ENCODE measurements around the gene RNF123. TPM values are rescaled to one million over a fixed set of nuclear protein-coding genes. Genes with fewer than 3 reads are reported as not detected.

The RNF123 gene
- total RNA-seq, 4 donors from 2014 or later, result 23.4 to 36.2 (median 31.5) TPM

DNA sequence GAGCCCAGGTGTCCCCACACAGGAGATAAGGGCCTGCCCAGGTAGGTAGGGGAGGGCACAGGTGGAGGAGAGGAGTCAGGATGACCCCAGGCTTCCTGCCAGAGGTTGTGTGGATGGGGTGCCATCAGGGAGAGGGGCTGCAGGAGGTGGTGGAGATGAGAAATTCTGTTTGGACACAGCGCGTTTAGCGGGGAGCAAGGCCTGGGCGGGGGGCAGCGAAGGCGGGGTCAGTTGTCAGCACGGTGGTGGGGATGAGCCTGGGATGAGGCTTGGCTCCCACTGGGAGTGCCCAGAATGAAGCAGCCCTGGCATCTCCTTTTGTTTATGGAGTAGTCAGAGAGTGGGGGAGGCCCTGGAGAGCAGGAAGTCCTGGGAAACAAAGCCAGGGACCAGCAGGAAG, 14.6 kb downstream of the RNF123 start:
- WGBS, result 88% methylated on average over 7 of the region's 7 CpGs
- DNase-seq (ENCODE audit: extremely low spot score), result no peak
- peaks cover 0 to 4% (median under 1%) of the 10 kb centered on the region in 4 donors for H3K4me1 ChIP-seq
- H3K27me3 ChIP-seq, result no peaks in the 10 kb centered on the region
- H3K4me3 ChIP-seq, result no peak overlapping the region
- no peaks in the 10 kb centered on the region for H3K9me3 ChIP-seq
- TF ChIP-seq, protein P1, sequence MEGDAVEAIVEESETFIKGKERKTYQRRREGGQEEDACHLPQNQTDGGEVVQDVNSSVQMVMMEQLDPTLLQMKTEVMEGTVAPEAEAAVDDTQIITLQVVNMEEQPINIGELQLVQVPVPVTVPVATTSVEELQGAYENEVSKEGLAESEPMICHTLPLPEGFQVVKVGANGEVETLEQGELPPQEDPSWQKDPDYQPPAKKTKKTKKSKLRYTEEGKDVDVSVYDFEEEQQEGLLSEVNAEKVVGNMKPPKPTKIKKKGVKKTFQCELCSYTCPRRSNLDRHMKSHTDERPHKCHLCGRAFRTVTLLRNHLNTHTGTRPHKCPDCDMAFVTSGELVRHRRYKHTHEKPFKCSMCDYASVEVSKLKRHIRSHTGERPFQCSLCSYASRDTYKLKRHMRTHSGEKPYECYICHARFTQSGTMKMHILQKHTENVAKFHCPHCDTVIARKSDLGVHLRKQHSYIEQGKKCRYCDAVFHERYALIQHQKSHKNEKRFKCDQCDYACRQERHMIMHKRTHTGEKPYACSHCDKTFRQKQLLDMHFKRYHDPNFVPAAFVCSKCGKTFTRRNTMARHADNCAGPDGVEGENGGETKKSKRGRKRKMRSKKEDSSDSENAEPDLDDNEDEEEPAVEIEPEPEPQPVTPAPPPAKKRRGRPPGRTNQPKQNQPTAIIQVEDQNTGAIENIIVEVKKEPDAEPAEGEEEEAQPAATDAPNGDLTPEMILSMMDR (IDR thresholded peaks at IDR 0.05), result no peak
- TF ChIP-seq POLR2AphosphoS5 (IDR thresholded peaks at IDR 0.05) (no peak), POLR2A (IDR thresholded peaks at IDR 0.05; ENCODE audit: low read depth) (no peak), EP300 (IDR thresholded peaks at IDR 0.05) (no peak)
- peaks cover 24 to 90% (median 76%) of the 10 kb centered on the region in 4 donors for H3K36me3 ChIP-seq
- intact Hi-C loops (cut with DNase I), result loop anchor here (5.0 kb wide), 1 partner anchor 133 kb away; no protein-coding TSS in a partner anchor
- no peak overlapping the region for H3K27ac ChIP-seq (replicated peaks in 1 of 4)

- Histone ChIP-seq H3K4me3 (no peak overlapping the region), H3K4me1 (peaks cover 0 to 4% (median 0%) of the 10 kb centered on the region in 4 donors), H3K27ac (replicated peaks in 1 of 4) (no peak overlapping the region), H3K9me3 (no peaks in the 10 kb centered on the region), H3K27me3 (no peaks in the 10 kb centered on the region), H3K36me3 (peaks cover 24 to 85% (median 69%) of the 10 kb centered on the region in 4 donors)
- intact Hi-C loops (cut with DNase I), result loop anchor here (5.0 kb wide), 1 partner anchor 133 kb away; no protein-coding TSS in a partner anchor
- TF ChIP-seq POLR2AphosphoS5 (IDR thresholded peaks at IDR 0.05) (no peak), POLR2A (IDR thresholded peaks at IDR 0.05; ENCODE audit: low read depth) (no peak), EP300 (IDR thresholded peaks at IDR 0.05) (no peak)
- TF ChIP-seq, protein P1 (IDR thresholded peaks at IDR 0.05), result no peak
- 100% methylated on average over 2 of the region's 8 CpGs for WGBS
- no peak for DNase-seq (ENCODE audit: extremely low spot score)
Measured at GRCh38 chr3:49704629-49705028, 15.3 kb downstream of the RNF123 start.

GRCh38 chr3:49705390-49705960, 16.1 kb downstream of the RNF123 start:
- H3K9me3 ChIP-seq, result no peaks in the 10 kb centered on the region
- H3K4me1 ChIP-seq, result peaks cover 0 to 4% (median 0%) of the 10 kb centered on the region in 4 donors
- intact Hi-C loops (cut with DNase I), result no loop called here
- H3K27ac ChIP-seq (replicated peaks in 1 of 4), result no peak overlapping the region
- no peak for DNase-seq (ENCODE audit: extremely low spot score)
- H3K27me3 ChIP-seq, result no peaks in the 10 kb centered on the region
- WGBS, result 96% methylated on average over 7 of the region's 17 CpGs
- no peak overlapping the region for H3K4me3 ChIP-seq
- TF ChIP-seq EP300 (IDR thresholded peaks at IDR 0.05), result no peak
- no peak for TF ChIP-seq POLR2A (IDR thresholded peaks at IDR 0.05; ENCODE audit: low read depth)
- TF ChIP-seq, protein P1 (IDR thresholded peaks at IDR 0.05), result no peak
- no peak for TF ChIP-seq POLR2AphosphoS5 (IDR thresholded peaks at IDR 0.05)
- H3K36me3 ChIP-seq, result peaks cover 17 to 85% (median 61%) of the 10 kb centered on the region in 4 donors

DNA sequence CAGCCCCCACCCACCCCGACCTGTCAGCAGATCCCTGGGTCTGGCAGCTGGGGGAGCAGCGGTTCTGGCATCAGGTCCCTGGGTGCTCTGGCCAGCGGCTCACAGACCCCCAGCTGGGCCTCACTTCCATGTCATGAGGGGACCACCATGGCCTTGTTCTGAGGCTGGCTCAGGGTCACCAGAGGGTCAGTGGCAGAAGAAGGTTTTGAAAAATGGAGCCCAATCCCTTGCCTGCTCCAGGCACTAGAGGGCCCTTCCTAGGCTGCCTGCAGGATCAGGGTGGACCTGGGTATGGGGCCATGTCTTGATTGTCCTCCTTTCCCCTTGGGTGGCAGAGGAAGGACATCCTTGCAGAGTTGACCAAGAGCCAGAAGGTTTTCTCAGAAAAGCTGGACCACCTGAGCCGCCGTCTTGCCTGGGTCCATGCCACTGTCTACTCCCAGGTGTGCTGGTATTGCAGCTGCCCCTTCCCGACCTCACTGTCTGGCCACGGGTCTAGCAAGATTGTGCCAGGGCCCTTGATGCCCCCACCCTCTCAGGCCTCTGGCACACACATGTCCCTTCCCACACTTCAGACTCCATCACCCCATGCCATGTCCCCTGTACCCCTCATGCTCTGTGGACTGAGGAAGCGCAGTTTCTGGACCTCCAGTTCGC, 17.2 kb downstream of the RNF123 start:
- Histone ChIP-seq H3K27ac (replicated peaks in 1 of 4) (no peak overlapping the region), H3K27me3 (no peaks in the 10 kb centered on the region), H3K4me3 (no peak overlapping the region), H3K36me3 (peaks cover 12 to 82% (median 54%) of the 10 kb centered on the region in 4 donors), H3K9me3 (no peaks in the 10 kb centered on the region), H3K4me1 (peaks cover 0 to 4% (median 0%) of the 10 kb centered on the region in 4 donors)
- TF ChIP-seq POLR2AphosphoS5 (IDR thresholded peaks at IDR 0.05) (no peak), EP300 (IDR thresholded peaks at IDR 0.05) (no peak), POLR2A (IDR thresholded peaks at IDR 0.05; ENCODE audit: low read depth) (no peak)
- TF ChIP-seq, protein P1 (IDR thresholded peaks at IDR 0.05), result no peak
- DNase-seq (ENCODE audit: extremely low spot score), result no peak
- intact Hi-C loops (cut with DNase I), result no loop called here
- 84% methylated on average over 7 of the region's 9 CpGs for WGBS

Measured in esophagus muscularis mucosa (tissue), 4 donors.